ENCODE data around the gene SATB2. TPM values are rescaled to one million over a fixed set of nuclear protein-coding genes. Genes with fewer than 3 reads are reported as not detected.

Gene SATB2
- polyA plus RNA-seq, 1 of the 3 experiments (the other 2 are of a cell fraction): 0.13 TPM

DNA sequence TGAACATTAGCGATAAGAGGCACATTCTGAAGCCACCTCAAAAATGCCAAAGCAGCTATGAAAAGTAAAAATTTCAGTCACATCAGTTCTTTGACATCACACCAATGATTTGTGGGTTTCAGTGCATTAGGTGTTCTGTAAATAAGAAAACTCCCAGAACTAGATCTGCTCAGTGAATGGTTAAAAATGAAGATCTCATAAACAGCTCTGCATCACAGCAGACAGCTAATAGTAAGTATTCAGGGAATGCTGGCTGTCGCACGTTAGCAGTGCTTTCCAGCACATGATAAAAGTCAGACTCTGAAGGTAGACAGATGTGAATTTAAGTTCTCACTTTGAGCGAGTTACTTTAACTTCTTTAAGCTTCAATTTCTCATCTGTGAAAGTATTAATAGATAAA lies 154.9 kb downstream of the SATB2 start:
- no peak overlapping the region for H2AFZ ChIP-seq (ENCODE audit: low read depth)
- no peaks in the 10 kb centered on the region for H3K27me3 ChIP-seq (ENCODE audit: insufficient read depth)
- no peak overlapping the region for H3K27ac ChIP-seq (ENCODE audit: low read depth in 2 of 2, low read length in 1 of 2)
- H3F3A ChIP-seq (replicated peaks; ENCODE audit: insufficient read depth): no peaks in the 10 kb centered on the region
- POLR2A ChIA-PET: no interaction called here
- DNase-seq: no peak
- H3K4me2 ChIP-seq: no peak overlapping the region
- 31% methylated on average over 4 of the region's 4 CpGs for WGBS (ENCODE audit: low lambda C conversion rate)
- TF ChIP-seq SIN3A (IDR thresholded peaks at IDR 0.05; ENCODE audit: borderline replicate concordance, low read depth, low read length) (no peak), EP300 (IDR thresholded peaks at IDR 0.05; ENCODE audit: borderline replicate concordance in 1 of 2, low read depth in 1 of 2, low read length in 1 of 2) (no peak), FOXM1 (IDR thresholded peaks at IDR 0.05; ENCODE audit: low read depth) (no peak), GABPA (IDR thresholded peaks at IDR 0.05; ENCODE audit: low read depth) (no peak), TCF12 (IDR thresholded peaks at IDR 0.05) (no peak)
- TF ChIP-seq, protein P1, sequence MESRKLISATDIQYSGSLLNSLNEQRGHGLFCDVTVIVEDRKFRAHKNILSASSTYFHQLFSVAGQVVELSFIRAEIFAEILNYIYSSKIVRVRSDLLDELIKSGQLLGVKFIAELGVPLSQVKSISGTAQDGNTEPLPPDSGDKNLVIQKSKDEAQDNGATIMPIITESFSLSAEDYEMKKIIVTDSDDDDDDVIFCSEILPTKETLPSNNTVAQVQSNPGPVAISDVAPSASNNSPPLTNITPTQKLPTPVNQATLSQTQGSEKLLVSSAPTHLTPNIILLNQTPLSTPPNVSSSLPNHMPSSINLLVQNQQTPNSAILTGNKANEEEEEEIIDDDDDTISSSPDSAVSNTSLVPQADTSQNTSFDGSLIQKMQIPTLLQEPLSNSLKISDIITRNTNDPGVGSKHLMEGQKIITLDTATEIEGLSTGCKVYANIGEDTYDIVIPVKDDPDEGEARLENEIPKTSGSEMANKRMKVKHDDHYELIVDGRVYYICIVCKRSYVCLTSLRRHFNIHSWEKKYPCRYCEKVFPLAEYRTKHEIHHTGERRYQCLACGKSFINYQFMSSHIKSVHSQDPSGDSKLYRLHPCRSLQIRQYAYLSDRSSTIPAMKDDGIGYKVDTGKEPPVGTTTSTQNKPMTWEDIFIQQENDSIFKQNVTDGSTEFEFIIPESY (IDR thresholded peaks at IDR 0.05; ENCODE audit: borderline replicate concordance, low read depth): no peak
- H3K9me2 ChIP-seq: no peaks in the 10 kb centered on the region
- H3K9ac ChIP-seq: no peak overlapping the region
- CTCF ChIA-PET: no interaction called here
- no peaks in the 10 kb centered on the region for H3K9me3 ChIP-seq
- H4K20me1 ChIP-seq (ENCODE audit: insufficient read depth): no peaks in the 10 kb centered on the region
- H3K79me2 ChIP-seq (ENCODE audit: insufficient read depth): no peaks in the 10 kb centered on the region
- H3K4me3 ChIP-seq (ENCODE audit: low read depth in 2 of 2, low read length in 1 of 2): no peak overlapping the region
- no peaks in the 10 kb centered on the region for H3K36me3 ChIP-seq (replicated peaks in 1 of 2; ENCODE audit: control insufficient read depth in 1 of 2, insufficient read depth in 2 of 2, low read length in 1 of 2)
- no peaks in the 10 kb centered on the region for H3K4me1 ChIP-seq (ENCODE audit: control insufficient read depth in 1 of 2, insufficient read depth in 2 of 2, low read depth in 1 of 2, low read length in 1 of 2)

DNA sequence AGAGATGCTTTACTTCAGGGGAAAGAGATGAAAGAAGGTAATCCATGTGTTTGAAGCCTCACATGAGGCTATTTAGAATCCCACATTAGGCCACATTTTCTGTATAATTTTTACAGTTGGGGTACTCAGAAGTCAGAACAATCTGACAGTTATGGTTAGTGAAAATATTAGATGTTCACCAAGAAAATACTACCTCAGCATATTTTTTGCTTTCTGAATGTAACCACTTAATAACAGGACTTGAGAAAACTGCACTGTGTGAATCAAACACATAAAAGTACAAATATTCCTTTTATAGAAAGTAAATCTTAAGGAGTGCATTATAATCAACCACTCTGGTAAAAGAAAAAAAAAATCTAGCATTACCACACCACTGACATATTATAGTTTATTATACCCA lies 169.3 kb downstream of the SATB2 start:
- no peak for TF ChIP-seq EP300 (IDR thresholded peaks at IDR 0.05; ENCODE audit: borderline replicate concordance in 1 of 2, low read depth in 1 of 2, low read length in 1 of 2)
- TF ChIP-seq NFIC (IDR thresholded peaks at IDR 0.05; ENCODE audit: borderline replicate concordance): no peak
- no peak for TF ChIP-seq TEAD4 (IDR thresholded peaks at IDR 0.05; ENCODE audit: borderline replicate concordance, insufficient read depth)
- TF ChIP-seq, protein P2, sequence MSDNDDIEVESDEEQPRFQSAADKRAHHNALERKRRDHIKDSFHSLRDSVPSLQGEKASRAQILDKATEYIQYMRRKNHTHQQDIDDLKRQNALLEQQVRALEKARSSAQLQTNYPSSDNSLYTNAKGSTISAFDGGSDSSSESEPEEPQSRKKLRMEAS (IDR thresholded peaks at IDR 0.05; ENCODE audit: low read depth): no peak
- TF ChIP-seq EZH2phosphoT487 (IDR thresholded peaks at IDR 0.05; ENCODE audit: borderline replicate concordance, low read depth): no peak
- H3K9ac ChIP-seq: no peak overlapping the region
- H3K79me2 ChIP-seq (ENCODE audit: insufficient read depth): no peaks in the 10 kb centered on the region
- no peaks in the 10 kb centered on the region for H3K27me3 ChIP-seq (ENCODE audit: insufficient read depth)
- H3K36me3 ChIP-seq (replicated peaks in 1 of 2; ENCODE audit: control insufficient read depth in 1 of 2, insufficient read depth in 2 of 2, low read length in 1 of 2): no peaks in the 10 kb centered on the region
- no peak for DNase-seq
- H3K4me1 ChIP-seq (ENCODE audit: control insufficient read depth in 1 of 2, insufficient read depth in 2 of 2, low read depth in 1 of 2, low read length in 1 of 2): no peaks in the 10 kb centered on the region
- no peak overlapping the region for H3K4me2 ChIP-seq
- H3K9me2 ChIP-seq: no peaks in the 10 kb centered on the region
- no peaks in the 10 kb centered on the region for H4K20me1 ChIP-seq (ENCODE audit: insufficient read depth)
- no peaks in the 10 kb centered on the region for H3K9me3 ChIP-seq
- CTCF ChIA-PET: no interaction called here
- H3K4me3 ChIP-seq (ENCODE audit: low read depth in 2 of 2, low read length in 1 of 2): no peak overlapping the region
- H3K27ac ChIP-seq (ENCODE audit: low read depth in 2 of 2, low read length in 1 of 2): no peak overlapping the region
- no peaks in the 10 kb centered on the region for H3F3A ChIP-seq (replicated peaks; ENCODE audit: insufficient read depth)
- POLR2A ChIA-PET: no interaction called here
- H2AFZ ChIP-seq (ENCODE audit: low read depth): no peak overlapping the region

DNA sequence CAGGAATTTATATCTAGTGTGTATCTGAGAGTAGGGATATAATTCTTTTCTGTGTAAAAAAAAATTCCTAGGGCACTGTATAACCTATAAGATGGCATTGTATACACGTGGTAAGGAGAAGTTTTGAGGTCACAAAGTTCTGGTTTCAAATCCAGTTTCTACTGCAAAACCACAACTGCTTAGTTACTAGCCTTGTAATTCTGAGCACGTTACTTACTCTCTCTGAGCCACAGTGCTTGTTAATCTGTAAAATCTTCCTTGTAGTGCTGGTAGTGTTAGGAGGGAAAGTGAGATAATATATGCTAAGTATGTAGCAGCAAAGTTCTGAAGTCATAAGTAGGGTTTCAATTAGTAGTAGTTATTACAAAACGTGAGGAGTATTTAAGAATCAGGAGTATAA lies 175.4 kb downstream of the SATB2 start:
- no peaks in the 10 kb centered on the region for H3K4me1 ChIP-seq (ENCODE audit: control insufficient read depth in 1 of 2, insufficient read depth in 2 of 2, low read depth in 1 of 2, low read length in 1 of 2)
- no peaks in the 10 kb centered on the region for H3K27me3 ChIP-seq (ENCODE audit: insufficient read depth)
- no peak overlapping the region for H3K9ac ChIP-seq
- 8% methylated on average over 3 of the region's 3 CpGs for WGBS (ENCODE audit: low lambda C conversion rate)
- TF ChIP-seq TAF1 (IDR thresholded peaks at IDR 0.05; ENCODE audit: borderline replicate concordance, low read depth, low read length): no peak
- TF ChIP-seq, protein P3, sequence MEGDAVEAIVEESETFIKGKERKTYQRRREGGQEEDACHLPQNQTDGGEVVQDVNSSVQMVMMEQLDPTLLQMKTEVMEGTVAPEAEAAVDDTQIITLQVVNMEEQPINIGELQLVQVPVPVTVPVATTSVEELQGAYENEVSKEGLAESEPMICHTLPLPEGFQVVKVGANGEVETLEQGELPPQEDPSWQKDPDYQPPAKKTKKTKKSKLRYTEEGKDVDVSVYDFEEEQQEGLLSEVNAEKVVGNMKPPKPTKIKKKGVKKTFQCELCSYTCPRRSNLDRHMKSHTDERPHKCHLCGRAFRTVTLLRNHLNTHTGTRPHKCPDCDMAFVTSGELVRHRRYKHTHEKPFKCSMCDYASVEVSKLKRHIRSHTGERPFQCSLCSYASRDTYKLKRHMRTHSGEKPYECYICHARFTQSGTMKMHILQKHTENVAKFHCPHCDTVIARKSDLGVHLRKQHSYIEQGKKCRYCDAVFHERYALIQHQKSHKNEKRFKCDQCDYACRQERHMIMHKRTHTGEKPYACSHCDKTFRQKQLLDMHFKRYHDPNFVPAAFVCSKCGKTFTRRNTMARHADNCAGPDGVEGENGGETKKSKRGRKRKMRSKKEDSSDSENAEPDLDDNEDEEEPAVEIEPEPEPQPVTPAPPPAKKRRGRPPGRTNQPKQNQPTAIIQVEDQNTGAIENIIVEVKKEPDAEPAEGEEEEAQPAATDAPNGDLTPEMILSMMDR (IDR thresholded peaks at IDR 0.05): no peak
- no peak for TF ChIP-seq FOXJ3 (CRISPR knock-in tag; IDR thresholded peaks at IDR 0.05)
- TF ChIP-seq JUND (IDR thresholded peaks at IDR 0.05): no peak
- no peak for TF ChIP-seq RXRA (IDR thresholded peaks at IDR 0.05; ENCODE audit: borderline replicate concordance, low read depth)
- CTCF ChIA-PET: interaction anchor here (0.7 kb wide), 1 partner anchor 973 kb away, joined by 5 read pairs; no protein-coding TSS in a partner anchor
- POLR2A ChIA-PET: no interaction called here
- no peaks in the 10 kb centered on the region for H3K79me2 ChIP-seq (ENCODE audit: insufficient read depth)
- no peaks in the 10 kb centered on the region for H3F3A ChIP-seq (replicated peaks; ENCODE audit: insufficient read depth)
- H3K27ac ChIP-seq (ENCODE audit: low read depth in 2 of 2, low read length in 1 of 2): no peak overlapping the region
- no peak overlapping the region for H3K4me2 ChIP-seq
- no peaks in the 10 kb centered on the region for H3K9me2 ChIP-seq
- H3K9me3 ChIP-seq: no peaks in the 10 kb centered on the region
- no peak overlapping the region for H2AFZ ChIP-seq (ENCODE audit: low read depth)
- no peaks in the 10 kb centered on the region for H4K20me1 ChIP-seq (ENCODE audit: insufficient read depth)
- H3K4me3 ChIP-seq (ENCODE audit: low read depth in 2 of 2, low read length in 1 of 2): no peak overlapping the region
- no peaks in the 10 kb centered on the region for H3K36me3 ChIP-seq (replicated peaks in 1 of 2; ENCODE audit: control insufficient read depth in 1 of 2, insufficient read depth in 2 of 2, low read length in 1 of 2)
- no peak for DNase-seq
